HL-60 (cell line): ENCODE measurements around the gene FAHD2A.
"Not testable (repeated sequence)": the region's sequence is repeated elsewhere in the genome, so short reads cannot be mapped to it uniquely, and the experiment has no call there.

Experiments used
- CTCF ChIP-seq: IDR thresholded peaks from one replicate; pipeline ENCODE4 v1.5.1; 2011; ENCODE audit warnings: low read length, control low read depth, inconsistent platforms; ENCODE audit not compliant: insufficient read depth
- GABPA ChIP-seq: IDR thresholded peaks from 2 replicates; pipeline ENCODE4 v1.6.1; 2012; ENCODE audit warnings: low read depth
- TF ChIP-seq, protein P1 (sequence below): IDR thresholded peaks from 2 replicates; pipeline ENCODE4 v1.6.1; 2012; ENCODE audit warnings: low read depth; ENCODE audit not compliant: insufficient replicate concordance

DNA sequence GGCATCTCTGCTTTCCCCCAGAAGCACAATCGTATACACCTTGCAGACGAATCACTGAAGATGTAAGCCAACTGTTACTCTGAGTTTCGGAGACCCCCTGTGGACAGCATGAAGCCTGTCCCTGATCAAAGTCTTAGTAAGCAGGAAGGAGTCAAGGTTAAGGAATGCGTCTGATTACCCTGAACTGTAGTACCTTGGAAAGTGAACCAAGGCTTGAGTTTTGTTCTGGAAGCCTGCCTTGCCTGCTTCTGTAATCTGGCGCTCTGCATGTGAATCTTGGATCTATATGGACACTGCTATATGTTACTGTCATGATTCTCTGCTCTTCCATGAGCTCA lies 33.3 kb downstream of the FAHD2A start:
- not testable (repeated sequence) for TF ChIP-seq CTCF, GABPA
- TF ChIP-seq, protein P1, sequence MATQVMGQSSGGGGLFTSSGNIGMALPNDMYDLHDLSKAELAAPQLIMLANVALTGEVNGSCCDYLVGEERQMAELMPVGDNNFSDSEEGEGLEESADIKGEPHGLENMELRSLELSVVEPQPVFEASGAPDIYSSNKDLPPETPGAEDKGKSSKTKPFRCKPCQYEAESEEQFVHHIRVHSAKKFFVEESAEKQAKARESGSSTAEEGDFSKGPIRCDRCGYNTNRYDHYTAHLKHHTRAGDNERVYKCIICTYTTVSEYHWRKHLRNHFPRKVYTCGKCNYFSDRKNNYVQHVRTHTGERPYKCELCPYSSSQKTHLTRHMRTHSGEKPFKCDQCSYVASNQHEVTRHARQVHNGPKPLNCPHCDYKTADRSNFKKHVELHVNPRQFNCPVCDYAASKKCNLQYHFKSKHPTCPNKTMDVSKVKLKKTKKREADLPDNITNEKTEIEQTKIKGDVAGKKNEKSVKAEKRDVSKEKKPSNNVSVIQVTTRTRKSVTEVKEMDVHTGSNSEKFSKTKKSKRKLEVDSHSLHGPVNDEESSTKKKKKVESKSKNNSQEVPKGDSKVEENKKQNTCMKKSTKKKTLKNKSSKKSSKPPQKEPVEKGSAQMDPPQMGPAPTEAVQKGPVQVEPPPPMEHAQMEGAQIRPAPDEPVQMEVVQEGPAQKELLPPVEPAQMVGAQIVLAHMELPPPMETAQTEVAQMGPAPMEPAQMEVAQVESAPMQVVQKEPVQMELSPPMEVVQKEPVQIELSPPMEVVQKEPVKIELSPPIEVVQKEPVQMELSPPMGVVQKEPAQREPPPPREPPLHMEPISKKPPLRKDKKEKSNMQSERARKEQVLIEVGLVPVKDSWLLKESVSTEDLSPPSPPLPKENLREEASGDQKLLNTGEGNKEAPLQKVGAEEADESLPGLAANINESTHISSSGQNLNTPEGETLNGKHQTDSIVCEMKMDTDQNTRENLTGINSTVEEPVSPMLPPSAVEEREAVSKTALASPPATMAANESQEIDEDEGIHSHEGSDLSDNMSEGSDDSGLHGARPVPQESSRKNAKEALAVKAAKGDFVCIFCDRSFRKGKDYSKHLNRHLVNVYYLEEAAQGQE, result not testable (repeated sequence)
